ENCODE data around the gene TYW5. TPM values are rescaled to one million over a fixed set of nuclear protein-coding genes. Genes with fewer than 3 reads are reported as not detected.

The TYW5 gene
- total and polyA plus RNA-seq, 8 donors: 2.0 to 4.9 (median 2.5) TPM

DNA sequence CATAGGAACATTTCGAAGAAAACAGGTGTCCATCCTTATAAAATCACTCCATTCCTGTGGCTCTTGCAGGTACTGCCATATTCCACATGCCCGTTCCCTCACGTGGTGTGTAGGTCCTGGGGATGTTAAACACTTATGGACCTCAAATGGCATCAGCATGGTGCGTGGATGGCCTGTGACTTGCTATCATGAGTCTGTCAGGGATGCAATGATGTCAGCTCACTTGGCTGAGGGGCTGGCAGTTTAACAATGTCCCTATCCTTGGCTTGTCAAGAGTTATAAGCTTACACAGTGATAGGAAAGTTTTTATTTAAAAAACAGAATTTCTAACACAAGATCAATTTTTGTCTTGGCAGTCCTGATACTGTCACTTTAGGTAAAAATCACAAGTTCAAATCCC lies 28.9 kb upstream of the TYW5 start:
- no peaks in the 10 kb centered on the region for H3K36me3 ChIP-seq
- FAIRE-seq: no peak
- TF ChIP-seq, protein P1, sequence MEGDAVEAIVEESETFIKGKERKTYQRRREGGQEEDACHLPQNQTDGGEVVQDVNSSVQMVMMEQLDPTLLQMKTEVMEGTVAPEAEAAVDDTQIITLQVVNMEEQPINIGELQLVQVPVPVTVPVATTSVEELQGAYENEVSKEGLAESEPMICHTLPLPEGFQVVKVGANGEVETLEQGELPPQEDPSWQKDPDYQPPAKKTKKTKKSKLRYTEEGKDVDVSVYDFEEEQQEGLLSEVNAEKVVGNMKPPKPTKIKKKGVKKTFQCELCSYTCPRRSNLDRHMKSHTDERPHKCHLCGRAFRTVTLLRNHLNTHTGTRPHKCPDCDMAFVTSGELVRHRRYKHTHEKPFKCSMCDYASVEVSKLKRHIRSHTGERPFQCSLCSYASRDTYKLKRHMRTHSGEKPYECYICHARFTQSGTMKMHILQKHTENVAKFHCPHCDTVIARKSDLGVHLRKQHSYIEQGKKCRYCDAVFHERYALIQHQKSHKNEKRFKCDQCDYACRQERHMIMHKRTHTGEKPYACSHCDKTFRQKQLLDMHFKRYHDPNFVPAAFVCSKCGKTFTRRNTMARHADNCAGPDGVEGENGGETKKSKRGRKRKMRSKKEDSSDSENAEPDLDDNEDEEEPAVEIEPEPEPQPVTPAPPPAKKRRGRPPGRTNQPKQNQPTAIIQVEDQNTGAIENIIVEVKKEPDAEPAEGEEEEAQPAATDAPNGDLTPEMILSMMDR (IDR thresholded peaks at IDR 0.05): no peak
- ATAC-seq: no peak
- H3K9me3 ChIP-seq: no peaks in the 10 kb centered on the region
- WGBS, 2 donors: 57 to 73% methylated on average over 4 of the region's 4 CpGs
- H3K4me1 ChIP-seq: peaks cover 0 to 6% (median 0%) of the 10 kb centered on the region in 3 donors
- intact Hi-C loops (cut with DNase I): loop anchor here in 1 of 3 donors (10.0 kb wide), 2 partner anchors 321 to 491 kb away; partner anchors contain the start of gene SPATS2L
- H3K27me3 ChIP-seq: no peaks in the 10 kb centered on the region
- no peak overlapping the region for H3K27ac ChIP-seq
- no peak for DNase-seq
- no peak overlapping the region for H3K4me3 ChIP-seq

DNA sequence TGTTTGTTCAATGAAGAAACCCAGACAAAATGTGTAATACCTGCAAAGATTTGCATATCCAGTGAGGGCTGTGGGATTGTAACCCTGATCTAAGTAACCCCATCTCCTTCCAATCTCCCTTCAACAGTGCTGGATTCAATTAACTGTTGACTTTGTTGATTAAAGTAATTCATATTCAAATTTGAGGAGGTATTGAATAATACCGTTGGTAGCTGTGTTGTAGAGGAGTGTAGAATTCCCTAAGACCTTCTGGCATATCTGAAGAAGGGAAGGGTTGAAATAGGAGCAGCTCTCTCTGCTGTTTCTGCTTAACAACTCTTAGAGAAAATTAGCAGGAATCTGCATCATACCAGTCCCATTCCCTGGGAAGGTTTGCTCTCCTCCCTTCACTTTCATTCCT lies 28.2 kb upstream of the TYW5 start:
- Histone ChIP-seq H3K27me3 (no peaks in the 10 kb centered on the region), H3K4me3 (no peak overlapping the region), H3K27ac (no peak overlapping the region), H3K9me3 (no peaks in the 10 kb centered on the region), H3K4me1 (peaks cover 0 to 8% (median 4%) of the 10 kb centered on the region in 3 donors), H3K36me3 (no peaks in the 10 kb centered on the region)
- FAIRE-seq (no peak), ATAC-seq (no peak), DNase-seq (no peak)
- intact Hi-C loops (cut with DNase I): loop anchor here in 1 of 3 donors (10.0 kb wide), 2 partner anchors 321 to 491 kb away; partner anchors contain the start of gene SPATS2L
- WGBS, 2 donors: 49 to 58% methylated on average over 1 of the region's 1 CpG
- TF ChIP-seq, protein P1 (IDR thresholded peaks at IDR 0.05): no peak

- H3K36me3 ChIP-seq: no peaks in the 10 kb centered on the region
- WGBS, 2 donors: 81 to 87% methylated on average over 5 of the region's 5 CpGs
- no peaks in the 10 kb centered on the region for H3K9me3 ChIP-seq
- no peak overlapping the region for H3K4me3 ChIP-seq
- TF ChIP-seq, protein P1 (IDR thresholded peaks at IDR 0.05): no peak
- no peak for FAIRE-seq
- ATAC-seq: no peak
- no peak overlapping the region for H3K27ac ChIP-seq
- DNase-seq: no peak
- H3K4me1 ChIP-seq: peaks cover 0 to 12% (median 4%) of the 10 kb centered on the region in 3 donors
- intact Hi-C loops (cut with DNase I): loop anchor here in 1 of 3 donors (10.0 kb wide), 2 partner anchors 323 to 493 kb away; partner anchors contain the start of gene SPATS2L
- no peaks in the 10 kb centered on the region for H3K27me3 ChIP-seq
Observed at GRCh38 chr2:199982126-199982843, 27.0 kb upstream of the TYW5 start.

GRCh38 chr2:199979832-199980628 lies 24.7 kb upstream of the TYW5 start:
- DNase-seq (peak; percentile 61 to 98 (median 82)), FAIRE-seq (peak; percentile 71), ATAC-seq (peak; percentile 80 to 88 (median 88))
- WGBS, 2 donors: 11 to 13% methylated on average over 12 of the region's 12 CpGs
- TF ChIP-seq, protein P1 (IDR thresholded peaks at IDR 0.05): peak; percentile 58 to 79 (median 76)
- no peaks in the 10 kb centered on the region for H3K9me3 ChIP-seq
- H3K36me3 ChIP-seq: no peaks in the 10 kb centered on the region
- H3K27me3 ChIP-seq: no peaks in the 10 kb centered on the region
- H3K27ac ChIP-seq: no peak overlapping the region
- peak overlapping the region in 1 of 4 donors; percentile 9 for H3K4me3 ChIP-seq
- intact Hi-C loops (cut with DNase I): loop anchor here in 2 of 3 donors (10.0 kb wide), 3 partner anchors 325 to 725 kb away; partner anchors contain the start of gene SPATS2L (in 1 of the 2)
- peaks cover 0 to 12% (median 4%) of the 10 kb centered on the region in 3 donors for H3K4me1 ChIP-seq
